Esophagus squamous epithelium (tissue), 5 donors: Measurements from ENCODE around the gene KRT16. TPM values are rescaled to one million over a fixed set of nuclear protein-coding genes. Genes with fewer than 3 reads are reported as not detected.
A peak's percentile ranks its signal among the peaks of the same experiment; 100 is the strongest.
"Not testable (repeated sequence)": the region's sequence is repeated elsewhere in the genome, so short reads cannot be mapped to it uniquely, and the experiment has no call there.

ENCODE experiments used
- DNase-seq: peaks from one replicate; lab custom pipeline; 2025; lab: John Stamatoyannopoulos, UW
- H3K27ac ChIP-seq, 4 donors: fragments of 200-600 bp; sonication (generic); one replicate each; pipeline ENCODE4 v1.5.1; 2016 to 2019; ENCODE audit warnings: mild to moderate bottlenecking in 1 of 4
- H3K27me3 ChIP-seq, 4 donors: fragments of 200-600 bp; sonication (generic); 1 replicate in 3 of 4; 2 replicates in 1 of 4; pipeline versions ENCODE4 v1.5.1 to v1.6.0; 2017 to 2021; ENCODE audit warnings: antibody characterized with exemption in 1 of 4
- H3K36me3 ChIP-seq, 3 donors: fragments of 200-600 bp; sonication (generic); one replicate each; pipeline ENCODE4 v1.5.1; 2016 to 2019
- H3K4me1 ChIP-seq, 3 donors: fragments of 200-600 bp; sonication (generic); one replicate each; pipeline ENCODE4 v1.5.1; 2017 to 2019
- H3K4me3 ChIP-seq, 4 donors: fragments of 200-600 bp; sonication (generic); 1 replicate in 3 of 4; 2 replicates in 1 of 4; pipeline ENCODE4 v1.5.1; 2016 to 2019; ENCODE audit warnings: mild to moderate bottlenecking in 2 of 4, moderate library complexity in 1 of 4
- H3K9me3 ChIP-seq, 3 donors: fragments of 200-600 bp; sonication (generic); one replicate each; pipeline ENCODE4 v1.5.1; 2016 to 2019
- CTCF ChIP-seq, 6 experiments: fragments of 450-650 bp in 4 of 6; fragments of 200-600 bp in 2 of 6; sonication (generic) in 2 of 6; IDR thresholded peaks; one replicate each; pipeline ENCODE4 v1.5.1; 2016 to 2019; ENCODE audit warnings: antibody characterized with exemption in 6 of 6, mild to moderate bottlenecking in 4 of 6, moderate library complexity in 4 of 6
- POLR2A ChIP-seq, 4 donors: fragments of 450-650 bp; IDR thresholded peaks; one replicate each; pipeline ENCODE4 v1.6.1; 2017; ENCODE audit warnings: antibody characterized with exemption in 4 of 4, mild to moderate bottlenecking in 4 of 4, moderate library complexity in 3 of 4
- WGBS, 2 donors: methylation state at CpG; one replicate each; pipeline ENCODE4 v1.1.5; 2018; 5-methylcytosine and 5-hydroxymethylcytosine counted together
- intact Hi-C: fragments of 100-400 bp; cut with DNase I; formaldehyde crosslinking; loops from one replicate; pipeline ENCODE4 v1.15.0; 2022
- total RNA-seq, 4 donors: library from RNA; depleted of rRNA; stranded (reverse); fragments of >200 nt; gene quantifications; one replicate each; pipeline ENCODE4 v1.1.0, GENCODE V29; 2016
- donor health status: DM: yes; HTN: yes; CAD: no.

KRT16 gene
- total RNA-seq, 4 donors from 2014 or later: 156 to 6,712 (median 1,275) TPM

- 40% methylated on average over 2 of the region's 2 CpGs; no CpG with 5 or more reads in 1 of the 2 donors for WGBS, 2 donors
- Histone ChIP-seq H3K4me3 (no peak overlapping the region), H3K4me1 (peaks cover 0 to 73% (median 19%) of the 10 kb centered on the region in 3 donors), H3K9me3 (no peaks in the 10 kb centered on the region), H3K36me3 (no peaks in the 10 kb centered on the region), H3K27me3 (peaks cover 0 to 55% (median 0%) of the 10 kb centered on the region in 4 donors), H3K27ac (peak overlapping the region; percentile 45 to 81 (median 66))
- DNase-seq: no peak
- intact Hi-C loops: loop anchor here (5.0 kb wide), 1 partner anchor 67 kb away; no protein-coding TSS in a partner anchor
- TF ChIP-seq CTCF (IDR thresholded peaks at IDR 0.05) (no peak), POLR2A (IDR thresholded peaks at IDR 0.05) (no peak)
Observed at GRCh38 chr17:41580244-41580575, 32.4 kb downstream of the KRT16 start.

- intact Hi-C loops: loop anchor here (5.0 kb wide), 1 partner anchor 68 kb away; no protein-coding TSS in a partner anchor
- H3K4me1 ChIP-seq: peaks cover 0 to 67% (median 19%) of the 10 kb centered on the region in 3 donors
- no peaks in the 10 kb centered on the region for H3K9me3 ChIP-seq
- DNase-seq: no peak
- no peaks in the 10 kb centered on the region for H3K36me3 ChIP-seq
- H3K4me3 ChIP-seq: peak overlapping the region in 1 of 4 donors; percentile 6
- H3K27ac ChIP-seq: peak overlapping the region; percentile 50 to 81 (median 66)
- 10 to 35% methylated on average over 8 to 10 of the region's 18 CpGs for WGBS, 2 donors
- peak in 3 of 4 donors; percentile 12 to 67 (median 63) for TF ChIP-seq POLR2A (IDR thresholded peaks at IDR 0.05)
- peak; percentile 50 to 98 (median 90) for TF ChIP-seq CTCF (IDR thresholded peaks at IDR 0.05)
- peaks cover 0 to 55% (median 0%) of the 10 kb centered on the region in 4 donors for H3K27me3 ChIP-seq
Observed at GRCh38 chr17:41579484-41580243, 32.9 kb downstream of the KRT16 start.

- no peak for DNase-seq
- peak overlapping the region in 3 of 4 donors; percentile 50 to 70 (median 53) for H3K27ac ChIP-seq
- no peaks in the 10 kb centered on the region for H3K9me3 ChIP-seq
- no peaks in the 10 kb centered on the region for H3K36me3 ChIP-seq
- H3K27me3 ChIP-seq: peaks cover 0 to 61% (median 0%) of the 10 kb centered on the region in 4 donors
- H3K4me3 ChIP-seq: no peak overlapping the region
- intact Hi-C loops: no loop called here
- 50 to 67% methylated on average over 1 to 3 of the region's 5 CpGs for WGBS, 2 donors
- TF ChIP-seq CTCF (IDR thresholded peaks at IDR 0.05) (no peak), POLR2A (IDR thresholded peaks at IDR 0.05) (no peak)
- peaks cover 0 to 60% (median 19%) of the 10 kb centered on the region in 3 donors for H3K4me1 ChIP-seq
Observed at GRCh38 chr17:41578971-41579370, 33.6 kb downstream of the KRT16 start.

GRCh38 chr17:41578538-41578937 is 34.0 kb downstream of the KRT16 start:
- Histone ChIP-seq H3K27me3 (peaks cover 0 to 62% (median 0%) of the 10 kb centered on the region in 4 donors), H3K4me3 (no peak overlapping the region), H3K27ac (peak overlapping the region in 3 of 4 donors; percentile 50 to 70 (median 53)), H3K36me3 (no peaks in the 10 kb centered on the region), H3K9me3 (no peaks in the 10 kb centered on the region), H3K4me1 (peaks cover 0 to 57% (median 19%) of the 10 kb centered on the region in 3 donors)
- no peak for DNase-seq
- no peak for TF ChIP-seq CTCF (IDR thresholded peaks at IDR 0.05)
- no peak for TF ChIP-seq POLR2A (IDR thresholded peaks at IDR 0.05)
- intact Hi-C loops: no loop called here
- WGBS, 2 donors: 85 to 88% methylated on average over 1 of the region's 1 CpG

- WGBS, 2 donors: 17 to 100% methylated on average over 1 to 2 of the region's 4 CpGs
- not testable (repeated sequence) for DNase-seq, H3K4me3 ChIP-seq
Observed at GRCh38 chr17:41576740-41577139, 35.8 kb downstream of the KRT16 start.

More at GRCh38 chr17:41576740-41577139, 35.8 kb downstream of the KRT16 start:
- peak in 1 of 6 experiments; percentile 35 for TF ChIP-seq CTCF (IDR thresholded peaks at IDR 0.05)
- intact Hi-C loops, H3K27ac ChIP-seq, H3K36me3 ChIP-seq, H3K9me3 ChIP-seq: not testable (repeated sequence)
- peaks cover 0 to 68% (median 0%) of the 10 kb centered on the region in 4 donors for H3K27me3 ChIP-seq
- H3K4me1 ChIP-seq: peaks cover 0 to 47% (median 19%) of the 10 kb centered on the region in 3 donors
